Panc1 (cell line): ENCODE data around the gene NOL11. TPM values are rescaled to one million over a fixed set of nuclear protein-coding genes. Genes with fewer than 3 reads are reported as not detected.

ENCODE experiments used
- ATAC-seq: fragments of 200-7000 bp; cut with Tn5 transposase; 2 replicates; pipeline ENCODE4 v1.9.1; 2020; ENCODE audit warnings: mild to moderate bottlenecking, moderate library complexity
- BruUV-seq: library from RNA; stranded (reverse); fragments of 400-500 nt; replicated peaks from 2 replicates; lab custom pipeline; 2021; lab: Mats Ljungman, UMichigan
- CTCF ChIA-PET: fragments of 300-600 bp; sonication (Branson Sonifier 250); formaldehyde crosslinking; loops from one replicate; lab custom pipeline; 2022; ENCODE audit warnings: antibody characterized with exemption; lab: Charles Lee
- POLR2A ChIA-PET: fragments of 300-600 bp; sonication (Branson Sonifier 250); formaldehyde crosslinking; loops from one replicate; lab custom pipeline; 2022; ENCODE audit warnings: antibody characterized with exemption; lab: Charles Lee
- DNase-seq: peaks from one replicate; pipeline ENCODE4 v3.0.0-alpha.2; 2010; ENCODE audit warnings: low read depth, low spot score
- H3K27ac ChIP-seq: 2 replicates; pipeline ENCODE4 v1.5.1; 2011; ENCODE audit warnings: mild to moderate bottlenecking, low read length, inconsistent platforms
- H3K27me3 ChIP-seq: fragments of 200-500 bp; sonication (Bioruptor generic); 2 replicates; pipeline ENCODE4 v1.6.0; 2014; ENCODE audit warnings: low read length, inconsistent platforms; ENCODE audit not compliant: control insufficient read depth, insufficient read depth
- H3K36me3 ChIP-seq: fragments of 200-500 bp; sonication (Bioruptor generic); 2 replicates; pipeline ENCODE4 v1.5.1; 2014; ENCODE audit warnings: inconsistent platforms, mild to moderate bottlenecking, low read length, moderate library complexity; ENCODE audit not compliant: control insufficient read depth, insufficient read depth
- H3K4me1 ChIP-seq: 2 replicates; pipeline ENCODE4 v1.5.1; 2011; ENCODE audit warnings: inconsistent platforms, mild to moderate bottlenecking, low read length, moderate library complexity; ENCODE audit not compliant: control insufficient read depth, insufficient read depth
- H3K4me3 ChIP-seq, 2 experiments: 2 replicates each; pipeline ENCODE4 v1.5.1; 2011 to 2012; ENCODE audit warnings: low read depth in 2 of 2, low read length in 2 of 2, mild to moderate bottlenecking in 2 of 2, inconsistent platforms in 1 of 2, moderate library complexity in 1 of 2
- H3K9me3 ChIP-seq: fragments of 200-500 bp; sonication (Bioruptor generic); 2 replicates; pipeline ENCODE4 v1.5.1; 2014; ENCODE audit warnings: low read depth, mild to moderate bottlenecking, inconsistent platforms, low read length, moderate library complexity; ENCODE audit not compliant: control insufficient read depth, insufficient read depth
- CTCF ChIP-seq: fragments of 450-650 bp; IDR thresholded peaks from 2 replicates; pipeline ENCODE4 v1.5.1; 2017; ENCODE audit warnings: mild to moderate bottlenecking
- POLR2AphosphoS5 ChIP-seq: IDR thresholded peaks from 2 replicates; pipeline ENCODE4 v1.6.1; 2012; ENCODE audit warnings: mild to moderate bottlenecking, low read depth, low read length, moderate library complexity
- SIN3A ChIP-seq: IDR thresholded peaks from 2 replicates; pipeline ENCODE4 v1.6.1; 2012; ENCODE audit warnings: low read depth, mild to moderate bottlenecking, low read length, moderate library complexity, borderline replicate concordance; ENCODE audit not compliant: insufficient read depth
- TCF7L2 ChIP-seq: IDR thresholded peaks from 2 replicates; pipeline ENCODE4 v1.6.1; 2011; ENCODE audit warnings: mild to moderate bottlenecking, low read depth, low read length, inconsistent platforms
- in situ Hi-C: cut with HindIII; loops from 2 replicates; pipeline ENCODE4 v1.10.0; 2016; ENCODE audit warnings: low sequenced_read_pairs, low pct_unique_long_range_greater_than_20kb
- intact Hi-C: fragments of 100-400 bp; cut with micrococcal nuclease; formaldehyde crosslinking; loops from one replicate; pipeline ENCODE4 v1.10.0; 2022; ENCODE audit not compliant: unreplicated experiment
- total RNA-seq: library from RNA; stranded (reverse); gene quantifications from one replicate; pipeline ENCODE4 v1.2.1, GENCODE V29; 2021; ENCODE audit not compliant: unreplicated experiment
- TF ChIP-seq, protein P1 (sequence below), 2 experiments: IDR thresholded peaks; 2 replicates each; pipeline ENCODE4 v1.6.1; 2011 to 2012; ENCODE audit warnings: low read depth in 2 of 2, control low read depth in 1 of 2, low read length in 1 of 2, mild to moderate bottlenecking in 1 of 2, moderate library complexity in 1 of 2; ENCODE audit not compliant: insufficient read depth in 1 of 2

Gene NOL11
- total RNA-seq, 1 experiment from 2014 or later: 41.0 TPM

- TF ChIP-seq TCF7L2: no peak
- TF ChIP-seq CTCF: no peak
- TF ChIP-seq POLR2AphosphoS5: no peak
- TF ChIP-seq, protein P1, sequence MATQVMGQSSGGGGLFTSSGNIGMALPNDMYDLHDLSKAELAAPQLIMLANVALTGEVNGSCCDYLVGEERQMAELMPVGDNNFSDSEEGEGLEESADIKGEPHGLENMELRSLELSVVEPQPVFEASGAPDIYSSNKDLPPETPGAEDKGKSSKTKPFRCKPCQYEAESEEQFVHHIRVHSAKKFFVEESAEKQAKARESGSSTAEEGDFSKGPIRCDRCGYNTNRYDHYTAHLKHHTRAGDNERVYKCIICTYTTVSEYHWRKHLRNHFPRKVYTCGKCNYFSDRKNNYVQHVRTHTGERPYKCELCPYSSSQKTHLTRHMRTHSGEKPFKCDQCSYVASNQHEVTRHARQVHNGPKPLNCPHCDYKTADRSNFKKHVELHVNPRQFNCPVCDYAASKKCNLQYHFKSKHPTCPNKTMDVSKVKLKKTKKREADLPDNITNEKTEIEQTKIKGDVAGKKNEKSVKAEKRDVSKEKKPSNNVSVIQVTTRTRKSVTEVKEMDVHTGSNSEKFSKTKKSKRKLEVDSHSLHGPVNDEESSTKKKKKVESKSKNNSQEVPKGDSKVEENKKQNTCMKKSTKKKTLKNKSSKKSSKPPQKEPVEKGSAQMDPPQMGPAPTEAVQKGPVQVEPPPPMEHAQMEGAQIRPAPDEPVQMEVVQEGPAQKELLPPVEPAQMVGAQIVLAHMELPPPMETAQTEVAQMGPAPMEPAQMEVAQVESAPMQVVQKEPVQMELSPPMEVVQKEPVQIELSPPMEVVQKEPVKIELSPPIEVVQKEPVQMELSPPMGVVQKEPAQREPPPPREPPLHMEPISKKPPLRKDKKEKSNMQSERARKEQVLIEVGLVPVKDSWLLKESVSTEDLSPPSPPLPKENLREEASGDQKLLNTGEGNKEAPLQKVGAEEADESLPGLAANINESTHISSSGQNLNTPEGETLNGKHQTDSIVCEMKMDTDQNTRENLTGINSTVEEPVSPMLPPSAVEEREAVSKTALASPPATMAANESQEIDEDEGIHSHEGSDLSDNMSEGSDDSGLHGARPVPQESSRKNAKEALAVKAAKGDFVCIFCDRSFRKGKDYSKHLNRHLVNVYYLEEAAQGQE (IDR thresholded peaks at IDR 0.05; ENCODE audit: insufficient read depth in 1 of 2, low read depth in 2 of 2, low read length in 1 of 2): no peak
- TF ChIP-seq SIN3A: no peak
- no peak for ATAC-seq
- BruUV-seq: no TSS peak
- ChIA-PET POLR2A (no interaction called here), CTCF (no interaction called here)
- no peak overlapping the region for H3K4me3 ChIP-seq
- no peaks in the 10 kb centered on the region for H3K9me3 ChIP-seq
- H3K27me3 ChIP-seq: no peaks in the 10 kb centered on the region
- no peak overlapping the region for H3K27ac ChIP-seq
- H3K36me3 ChIP-seq: no peaks in the 10 kb centered on the region
- no peak for DNase-seq
- H3K4me1 ChIP-seq: no peaks in the 10 kb centered on the region
- in situ Hi-C loops: no loop called here
- intact Hi-C loops: no loop called here
Measured at GRCh38 chr17:67680445-67681224, 37.1 kb upstream of the NOL11 start.

DNA sequence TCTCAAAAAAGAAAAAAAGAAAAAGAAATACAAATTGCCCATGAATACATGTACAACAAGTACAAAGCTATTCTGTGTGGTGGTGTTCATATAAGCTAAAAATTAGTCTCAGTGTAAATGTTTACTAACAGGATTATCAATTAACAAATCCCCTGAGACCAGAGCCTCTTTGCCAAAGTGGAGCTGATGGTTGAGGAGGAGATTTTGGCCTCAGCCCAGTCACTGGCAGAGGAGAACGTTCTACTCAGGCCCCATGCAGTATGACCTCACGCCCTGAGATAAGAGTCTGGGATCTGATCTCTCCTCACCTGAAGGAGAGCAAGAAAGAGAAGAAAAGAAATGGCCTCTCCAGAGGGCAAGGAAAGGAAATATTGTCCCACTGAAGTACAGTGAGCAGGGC, 35.5 kb upstream of the NOL11 start:
- BruUV-seq: no TSS peak
- intact Hi-C loops: no loop called here
- no peak for DNase-seq

More for the DNA sequence above, 35.5 kb upstream of the NOL11 start:
- H3K27me3 ChIP-seq: no peaks in the 10 kb centered on the region
- H3K27ac ChIP-seq: no peak overlapping the region
- in situ Hi-C loops: no loop called here
- no peaks in the 10 kb centered on the region for H3K9me3 ChIP-seq
- ChIA-PET POLR2A (no interaction called here), CTCF (no interaction called here)
- H3K4me1 ChIP-seq: no peaks in the 10 kb centered on the region
- no peaks in the 10 kb centered on the region for H3K36me3 ChIP-seq
- no peak for ATAC-seq
- H3K4me3 ChIP-seq: no peak overlapping the region
- TF ChIP-seq, protein P1 (IDR thresholded peaks at IDR 0.05; ENCODE audit: insufficient read depth in 1 of 2, low read depth in 2 of 2, low read length in 1 of 2): no peak
- no peak for TF ChIP-seq POLR2AphosphoS5
- TF ChIP-seq SIN3A: no peak
- TF ChIP-seq TCF7L2: no peak
- no peak for TF ChIP-seq CTCF
